Kidney (tissue), 14 donors: ENCODE results near the gene KLHDC8A. TPM values are rescaled to one million over a fixed set of nuclear protein-coding genes. Genes with fewer than 3 reads are reported as not detected.
A peak's percentile ranks its signal among the peaks of the same experiment; 100 is the strongest.

ENCODE experiments used
- DNase-seq, 5 donors: peaks; one replicate each; pipeline ENCODE4 v3.0.0-alpha.2; 2013 to 2020
- FAIRE-seq: peaks from 2 replicates; lab custom pipeline; 2012; peaks lifted over from hg19 to GRCh38; lab: Jason Lieb, UNC
- H3K27ac ChIP-seq, 2 donors: one replicate each; pipeline ENCODE4 v1.7.0; 2013; ENCODE audit warnings: low read depth in 2 of 2, low read length in 2 of 2, inconsistent platforms in 1 of 2
- H3K27me3 ChIP-seq: one replicate; pipeline ENCODE4 v1.7.1; 2013; ENCODE audit warnings: low read length, inconsistent platforms; ENCODE audit not compliant: control insufficient read depth, insufficient read depth
- H3K36me3 ChIP-seq, 3 donors: one replicate each; pipeline versions ENCODE4 v1.7.0 to v1.7.1; 2013; ENCODE audit warnings: low read length in 3 of 3, control low read depth in 1 of 3, inconsistent platforms in 1 of 3; ENCODE audit not compliant: insufficient read depth in 3 of 3, control insufficient read depth in 2 of 3
- H3K4me1 ChIP-seq, 3 donors: one replicate each; pipeline versions ENCODE4 v1.7.0 to v1.7.1; 2013; ENCODE audit warnings: low read length in 3 of 3, inconsistent platforms in 1 of 3, low read depth in 1 of 3; ENCODE audit not compliant: control insufficient read depth in 2 of 3, insufficient read depth in 2 of 3
- H3K4me3 ChIP-seq, 3 donors: one replicate each; pipeline versions ENCODE4 v1.7.0 to v1.8.1; 2013; ENCODE audit warnings: low read length in 3 of 3, control low read depth in 1 of 3, inconsistent platforms in 1 of 3
- H3K9ac ChIP-seq, 3 donors: one replicate each; pipeline versions ENCODE4 v1.7.0 to v1.7.1; 2013; ENCODE audit warnings: low read length in 3 of 3, control low read depth in 1 of 3, inconsistent platforms in 1 of 3
- H3K9me3 ChIP-seq, 3 donors: one replicate each; pipeline versions ENCODE4 v1.7.0 to v1.7.1; 2013; ENCODE audit warnings: low read length in 3 of 3, control low read depth in 1 of 3, inconsistent platforms in 1 of 3; ENCODE audit not compliant: control insufficient read depth in 2 of 3, insufficient read depth in 1 of 3
- intact Hi-C: fragments of 100-400 bp; cut with DNase I; formaldehyde crosslinking; loops from one replicate; pipeline ENCODE4 v1.11.1; 2022
- polyA plus RNA-seq: library from polyadenylated mRNA; stranded (reverse); fragments of 350-450 nt; fragmentation: Illumina TruSeq; extraction: RNeasy Lipid Tissue Mini Kit (QIAGEN cat#74804); gene quantifications from one replicate; pipeline ENCODE4 v1.2.3, GENCODE V29; 2014; ENCODE audit warnings: low read depth, low replicate concordance; ENCODE audit not compliant: insufficient read depth
- total RNA-seq: library from RNA; stranded (reverse); fragmentation: NEBNext Ultra II Directional; extraction: Animal tissue kit (Norgen Biotek cat#: 25700); gene quantifications from one replicate; pipeline ENCODE4 v1.2.1, GENCODE V29; 2021
- TF ChIP-seq, protein P1 (sequence below): IDR thresholded peaks from 3 replicates; pipeline ENCODE4 v1.5.1; 2012; ENCODE audit warnings: mild to moderate bottlenecking, moderate library complexity, borderline replicate concordance; ENCODE audit not compliant: insufficient read depth; ENCODE audit errors: extremely low read depth
- donor health status: control.
- donor health status: control.
- donor health status: control.
- donor health status: control.
- donor health status: control.
- donor health status: DM: yes; HTN: yes; CAD: no.
- donor health status: Normal renal cell carcinoma (clear cell type).

The KLHDC8A gene
- total and polyA plus RNA-seq, 2 donors from 2014 or later = not detected

GRCh38 chr1:205344066-205344928, 12.4 kb downstream of the KLHDC8A start:
- no peak for FAIRE-seq
- TF ChIP-seq, protein P1, sequence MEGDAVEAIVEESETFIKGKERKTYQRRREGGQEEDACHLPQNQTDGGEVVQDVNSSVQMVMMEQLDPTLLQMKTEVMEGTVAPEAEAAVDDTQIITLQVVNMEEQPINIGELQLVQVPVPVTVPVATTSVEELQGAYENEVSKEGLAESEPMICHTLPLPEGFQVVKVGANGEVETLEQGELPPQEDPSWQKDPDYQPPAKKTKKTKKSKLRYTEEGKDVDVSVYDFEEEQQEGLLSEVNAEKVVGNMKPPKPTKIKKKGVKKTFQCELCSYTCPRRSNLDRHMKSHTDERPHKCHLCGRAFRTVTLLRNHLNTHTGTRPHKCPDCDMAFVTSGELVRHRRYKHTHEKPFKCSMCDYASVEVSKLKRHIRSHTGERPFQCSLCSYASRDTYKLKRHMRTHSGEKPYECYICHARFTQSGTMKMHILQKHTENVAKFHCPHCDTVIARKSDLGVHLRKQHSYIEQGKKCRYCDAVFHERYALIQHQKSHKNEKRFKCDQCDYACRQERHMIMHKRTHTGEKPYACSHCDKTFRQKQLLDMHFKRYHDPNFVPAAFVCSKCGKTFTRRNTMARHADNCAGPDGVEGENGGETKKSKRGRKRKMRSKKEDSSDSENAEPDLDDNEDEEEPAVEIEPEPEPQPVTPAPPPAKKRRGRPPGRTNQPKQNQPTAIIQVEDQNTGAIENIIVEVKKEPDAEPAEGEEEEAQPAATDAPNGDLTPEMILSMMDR = no peak
- no peak overlapping the region for H3K4me3 ChIP-seq
- peak; percentile 63 to 81 (median 74) for DNase-seq
- H3K9ac ChIP-seq = no peak overlapping the region
- H3K9me3 ChIP-seq = no peaks in the 10 kb centered on the region
- no peak overlapping the region for H3K27ac ChIP-seq
- H3K36me3 ChIP-seq = no peaks in the 10 kb centered on the region
- no peaks in the 10 kb centered on the region for H3K27me3 ChIP-seq
- intact Hi-C loops = no loop called here
- H3K4me1 ChIP-seq = peaks cover 0 to 7% (median 0%) of the 10 kb centered on the region in 3 donors

DNA sequence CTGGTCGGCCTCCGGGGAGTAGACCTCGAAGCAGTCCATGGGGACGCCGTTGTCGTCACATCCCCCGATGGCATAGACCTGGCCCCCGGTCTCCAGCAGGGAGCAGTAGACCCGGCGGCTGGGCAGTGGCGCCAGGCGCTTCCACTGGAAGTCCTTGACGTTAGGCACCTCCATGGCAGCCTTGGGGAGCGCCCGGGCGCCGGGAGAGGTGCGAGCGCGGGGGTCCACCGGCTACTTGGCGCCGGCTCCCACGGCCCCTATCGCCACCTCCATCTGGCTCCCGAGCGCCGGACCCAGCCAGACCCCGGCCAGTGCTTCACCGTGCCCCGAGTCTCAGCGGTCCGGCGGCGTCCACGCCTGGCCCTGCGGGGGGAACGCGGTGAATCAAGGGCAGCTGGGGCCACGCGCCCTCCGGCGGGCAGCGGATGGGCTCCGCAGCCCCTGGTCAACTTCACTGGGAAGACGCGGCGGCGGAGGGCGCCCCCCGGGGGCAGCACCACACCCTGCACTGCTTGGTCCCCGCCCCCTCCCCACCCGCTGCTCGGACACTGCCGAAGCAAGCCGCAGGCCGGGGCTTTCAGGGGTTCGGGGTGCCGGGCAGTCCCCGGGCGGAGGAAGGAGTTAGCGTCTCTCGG, 13.2 kb downstream of the KLHDC8A start:
- TF ChIP-seq, protein P1 = no peak
- DNase-seq = peak; percentile 54 to 78 (median 64)
- FAIRE-seq = no peak
- Histone ChIP-seq H3K9me3 (no peaks in the 10 kb centered on the region), H3K9ac (no peak overlapping the region), H3K36me3 (no peaks in the 10 kb centered on the region), H3K4me3 (no peak overlapping the region), H3K27me3 (no peaks in the 10 kb centered on the region), H3K4me1 (peaks cover 0 to 7% (median 0%) of the 10 kb centered on the region in 3 donors), H3K27ac (no peak overlapping the region)
- intact Hi-C loops = no loop called here

- Histone ChIP-seq H3K27ac (no peak overlapping the region), H3K9me3 (no peaks in the 10 kb centered on the region), H3K4me3 (no peak overlapping the region), H3K4me1 (peaks cover 0 to 7% (median 0%) of the 10 kb centered on the region in 3 donors), H3K27me3 (no peaks in the 10 kb centered on the region), H3K9ac (no peak overlapping the region), H3K36me3 (no peaks in the 10 kb centered on the region)
- intact Hi-C loops = no loop called here
- FAIRE-seq (no peak), DNase-seq (peak in 1 of 5 donors; percentile 34)
- TF ChIP-seq, protein P1 = no peak
These were observed 13.7 kb downstream of the KLHDC8A start for GRCh38 chr1:205342986-205343385.
